GM21515 (cell line): ENCODE results near the gene VPS41.

ENCODE experiments used
- ATAC-seq: cut with Tn5 transposase; IDR thresholded peaks from one replicate; pipeline ENCODE4 v1.9.1; 2021; ENCODE audit not compliant: unreplicated experiment

The VPS41 gene

GRCh38 chr7:38907066-38907465 is 1.9 kb downstream of the VPS41 start:
- no peak for ATAC-seq

GRCh38 chr7:38905056-38905759 is 3.8 kb downstream of the VPS41 start:
- ATAC-seq, result peak; percentile 41

- no peak for ATAC-seq
Observed at GRCh38 chr7:38903057-38903456, 5.9 kb downstream of the VPS41 start.

GRCh38 chr7:38902449-38902848 is 6.5 kb downstream of the VPS41 start:
- no peak for ATAC-seq

GRCh38 chr7:38893061-38893460 is 15.9 kb downstream of the VPS41 start:
- ATAC-seq, result no peak

GRCh38 chr7:38890597-38890996 is 18.4 kb downstream of the VPS41 start:
- no peak for ATAC-seq

- ATAC-seq, result no peak
Observed at GRCh38 chr7:38889872-38890432, 19.0 kb downstream of the VPS41 start.

- ATAC-seq, result no peak
Observed at GRCh38 chr7:38889079-38889478, 19.9 kb downstream of the VPS41 start.

- ATAC-seq, result no peak
Observed at GRCh38 chr7:38886265-38886664, 22.7 kb downstream of the VPS41 start.

GRCh38 chr7:38883706-38884105 is 25.3 kb downstream of the VPS41 start:
- ATAC-seq, result no peak

GRCh38 chr7:38881947-38882684 is 26.9 kb downstream of the VPS41 start:
- ATAC-seq, result no peak

- no peak for ATAC-seq
Observed at GRCh38 chr7:38881015-38881414, 28.0 kb downstream of the VPS41 start.

GRCh38 chr7:38880454-38880853 is 28.5 kb downstream of the VPS41 start:
- ATAC-seq, result no peak

GRCh38 chr7:38880035-38880434 is 29.0 kb downstream of the VPS41 start:
- no peak for ATAC-seq

GRCh38 chr7:38878694-38879457 is 30.1 kb downstream of the VPS41 start:
- no peak for ATAC-seq

- no peak for ATAC-seq
Observed at GRCh38 chr7:38873433-38873832, 35.6 kb downstream of the VPS41 start.

GRCh38 chr7:38872202-38872601 is 36.8 kb downstream of the VPS41 start:
- no peak for ATAC-seq

- ATAC-seq, result no peak
Observed at GRCh38 chr7:38870147-38870546, 38.8 kb downstream of the VPS41 start.

GRCh38 chr7:38863601-38864291 is 45.2 kb downstream of the VPS41 start:
- no peak for ATAC-seq

GRCh38 chr7:38862666-38863065 is 46.3 kb downstream of the VPS41 start:
- no peak for ATAC-seq
